GM12874 (cell line): ENCODE data around the gene LRRC17.

Experiments used
- CTCF ChIP-seq: IDR thresholded peaks from 2 replicates; pipeline ENCODE4 v1.5.1; 2011; ENCODE audit warnings: low read depth, mild to moderate bottlenecking, control low read depth, low read length, moderate library complexity; ENCODE audit not compliant: insufficient read depth

Gene LRRC17

GRCh38 chr7:102935450-102936115 is 22.8 kb downstream of the LRRC17 start:
- TF ChIP-seq CTCF = no peak

- TF ChIP-seq CTCF = no peak
These were observed 25.9 kb downstream of the LRRC17 start for GRCh38 chr7:102938679-102939078.

GRCh38 chr7:102942181-102942866 is 29.5 kb downstream of the LRRC17 start:
- no peak for TF ChIP-seq CTCF

GRCh38 chr7:102942868-102943267 is 30.1 kb downstream of the LRRC17 start:
- no peak for TF ChIP-seq CTCF

GRCh38 chr7:102943423-102944169 is 30.8 kb downstream of the LRRC17 start:
- TF ChIP-seq CTCF = no peak

- TF ChIP-seq CTCF = no peak
These were observed 31.4 kb downstream of the LRRC17 start for GRCh38 chr7:102944241-102944640.

- no peak for TF ChIP-seq CTCF
These were observed 39.0 kb downstream of the LRRC17 start for GRCh38 chr7:102951839-102952238.
